Measurements from ENCODE around the gene ACE2. TPM values are rescaled to one million over a fixed set of nuclear protein-coding genes. Genes with fewer than 3 reads are reported as not detected.

Gene ACE2
- polyA plus RNA-seq, 3 donors = 52.6 to 65.1 (median 58.8) TPM

DNA sequence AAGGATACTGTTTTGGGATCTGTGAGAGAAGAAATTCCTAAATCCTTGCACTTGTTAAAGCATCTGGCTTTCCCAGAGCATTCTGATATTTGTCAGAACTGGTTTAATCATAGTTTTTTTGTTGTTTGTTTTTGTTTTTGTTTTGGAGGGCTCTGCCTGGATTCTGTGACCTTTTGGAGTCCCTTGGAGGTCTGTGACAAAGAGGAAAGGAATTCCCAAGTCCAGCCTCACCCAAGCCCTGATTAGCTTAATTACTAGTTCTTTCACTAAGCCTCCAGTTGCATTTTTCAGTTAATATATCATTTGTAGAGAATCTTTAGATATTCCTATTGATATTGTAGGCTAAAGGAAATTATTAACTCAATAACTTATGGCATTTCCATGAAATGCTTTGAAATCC is 711 bp downstream of the ACE2 start:
- DNase-seq (ENCODE audit: extremely low read depth in 1 of 11, low read depth in 9 of 11, low spot score in 4 of 11) = no peak

DNA sequence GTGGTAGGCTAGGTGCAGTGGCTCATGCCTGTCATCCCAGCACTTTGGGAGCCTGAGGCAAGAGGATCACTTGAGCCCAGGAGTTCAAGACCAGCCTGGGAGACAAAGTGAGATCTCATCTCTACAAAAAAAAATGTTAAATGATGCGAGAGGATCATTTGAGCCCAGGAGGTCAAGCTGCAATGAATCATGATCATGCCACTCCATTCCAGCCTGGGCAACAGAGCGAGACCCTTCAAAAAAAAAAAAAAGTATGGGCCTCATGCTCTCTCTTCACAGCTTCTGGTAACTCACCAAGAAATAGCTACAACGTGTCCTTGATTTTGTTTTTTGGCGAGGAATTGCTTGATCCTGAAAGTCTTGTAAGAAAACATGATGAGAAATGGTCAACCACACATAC is 1.3 kb downstream of the ACE2 start:
- no peak for DNase-seq (ENCODE audit: extremely low read depth in 1 of 11, low read depth in 9 of 11, low spot score in 4 of 11)

DNA sequence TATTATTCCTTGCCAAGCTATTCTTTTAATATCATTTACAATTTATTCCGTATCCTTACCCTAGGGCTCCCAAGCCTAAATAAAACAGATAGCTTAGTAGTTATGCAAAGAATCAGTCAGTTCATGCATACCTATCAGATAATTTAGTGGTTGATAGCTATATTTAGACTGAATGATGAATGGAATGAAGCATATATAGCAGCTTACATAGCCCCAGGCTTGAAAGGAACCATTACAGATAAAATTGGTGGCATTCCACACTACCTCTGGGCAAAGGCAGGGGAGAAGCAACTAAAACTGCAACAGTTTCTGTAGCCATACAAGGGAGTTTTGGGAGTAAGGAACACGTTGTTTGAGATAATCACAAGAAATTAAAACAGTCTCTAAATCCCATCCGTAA is 2.7 kb downstream of the ACE2 start:
- no peak for DNase-seq (ENCODE audit: extremely low read depth in 1 of 11, low read depth in 9 of 11, low spot score in 4 of 11)

DNA sequence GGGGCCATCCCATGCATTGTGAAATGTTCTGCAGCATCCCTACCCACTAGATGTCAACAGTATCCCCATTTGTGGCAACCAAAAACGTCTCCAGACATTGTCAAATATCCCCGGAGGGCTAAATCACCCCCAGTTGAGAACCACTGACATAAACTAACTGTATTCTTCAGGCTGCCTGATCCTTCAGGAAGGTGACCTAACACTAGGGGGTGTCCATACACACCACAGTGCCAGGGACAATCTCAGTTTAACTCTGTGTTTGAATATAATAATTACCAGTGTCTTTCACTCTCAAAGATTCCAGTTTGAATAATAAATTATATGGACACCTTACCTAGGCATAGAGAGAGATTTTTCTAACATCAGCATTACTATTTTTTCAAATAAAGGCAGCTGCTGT is 6.4 kb downstream of the ACE2 start:
- no peak for DNase-seq (ENCODE audit: extremely low read depth in 1 of 11, low read depth in 9 of 11, low spot score in 4 of 11)

DNA sequence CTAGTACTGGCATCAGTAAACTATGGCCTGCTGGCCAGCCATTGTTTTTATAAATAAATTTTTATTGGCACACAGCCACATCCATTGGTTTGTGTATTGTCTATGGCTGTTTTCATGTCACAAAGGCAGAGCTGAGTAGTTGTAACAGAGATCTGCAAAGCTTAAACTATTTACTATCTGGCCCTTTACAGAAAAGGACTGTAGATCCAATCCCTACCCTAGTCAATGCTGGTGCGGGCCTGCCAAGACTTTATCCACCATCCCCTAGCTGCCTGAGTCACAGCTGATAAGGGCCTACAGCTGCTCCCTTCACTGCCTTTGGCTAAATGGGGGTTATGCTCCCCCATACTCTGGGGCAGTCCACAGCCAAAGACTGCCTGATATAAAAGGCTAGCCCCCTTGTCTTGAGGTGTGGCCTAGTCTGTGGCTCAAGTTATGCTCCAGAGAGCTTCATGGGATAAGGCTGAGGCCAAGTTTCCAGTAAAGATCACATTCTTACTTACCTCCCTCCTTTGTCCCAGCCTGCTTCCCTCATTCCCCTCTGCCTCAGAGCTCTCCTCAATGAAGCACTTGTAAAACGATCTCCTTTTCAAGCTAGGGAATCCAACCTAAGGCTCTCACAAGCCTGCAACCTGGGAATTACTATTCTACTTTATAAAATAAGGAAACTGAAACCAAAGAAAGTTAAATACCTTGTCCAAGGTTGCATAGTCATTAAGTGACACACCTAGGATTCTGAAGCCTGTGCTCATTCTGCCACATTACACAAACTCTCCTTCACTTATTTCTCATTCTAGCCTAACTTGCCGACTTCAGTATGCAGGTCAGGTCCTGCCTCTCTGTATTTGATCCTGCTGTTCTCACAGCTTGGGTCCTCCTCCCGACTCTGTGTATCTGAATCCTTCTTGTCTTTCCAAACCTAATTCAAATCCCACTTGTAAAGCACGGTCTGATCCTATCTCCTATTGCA is 20.7 kb downstream of the ACE2 start:
- no peak for DNase-seq (ENCODE audit: extremely low read depth in 1 of 11, low read depth in 9 of 11, low spot score in 4 of 11)

DNA sequence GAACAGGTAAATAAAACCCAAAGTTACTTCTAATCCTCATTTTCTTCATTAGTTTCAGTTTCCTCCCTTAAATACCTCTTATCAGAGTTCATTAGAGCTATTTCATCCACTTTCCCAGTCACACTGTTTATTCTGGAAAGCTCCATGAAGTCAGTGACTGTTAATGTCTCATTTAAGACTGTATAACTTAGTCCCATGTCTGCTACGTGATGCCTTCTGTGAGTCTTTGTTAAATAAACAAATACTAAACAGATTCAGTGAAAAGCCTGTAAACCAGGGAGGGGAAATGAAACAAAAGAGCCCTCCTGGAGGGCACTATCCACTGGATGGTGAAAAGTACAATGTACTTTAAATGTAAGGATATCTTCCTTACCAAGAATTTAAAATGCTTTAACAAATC is 24.7 kb downstream of the ACE2 start:
- no peak for DNase-seq (ENCODE audit: extremely low read depth in 1 of 11, low read depth in 9 of 11, low spot score in 4 of 11)

DNA sequence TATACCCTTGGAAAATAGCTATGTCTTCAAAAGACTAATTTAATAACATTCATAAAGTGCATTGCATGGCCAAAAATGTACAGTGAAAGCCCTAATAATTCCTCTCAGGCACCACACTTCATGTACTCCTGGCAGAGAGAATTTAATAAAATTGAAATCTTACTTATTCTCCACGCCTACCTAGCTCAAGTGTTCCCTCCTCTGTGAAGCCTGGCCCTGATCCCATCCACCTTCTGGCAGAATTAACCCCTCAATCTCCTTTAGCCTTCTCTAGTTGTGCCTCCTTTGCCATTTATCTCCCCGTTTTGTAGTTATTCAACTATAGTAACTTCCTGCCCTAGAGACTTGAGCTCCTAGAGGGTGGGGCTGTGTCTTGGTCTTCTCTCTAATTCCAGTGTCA is 26.7 kb downstream of the ACE2 start:
- DNase-seq (ENCODE audit: extremely low read depth in 1 of 11, low read depth in 9 of 11, low spot score in 4 of 11) = no peak

DNA sequence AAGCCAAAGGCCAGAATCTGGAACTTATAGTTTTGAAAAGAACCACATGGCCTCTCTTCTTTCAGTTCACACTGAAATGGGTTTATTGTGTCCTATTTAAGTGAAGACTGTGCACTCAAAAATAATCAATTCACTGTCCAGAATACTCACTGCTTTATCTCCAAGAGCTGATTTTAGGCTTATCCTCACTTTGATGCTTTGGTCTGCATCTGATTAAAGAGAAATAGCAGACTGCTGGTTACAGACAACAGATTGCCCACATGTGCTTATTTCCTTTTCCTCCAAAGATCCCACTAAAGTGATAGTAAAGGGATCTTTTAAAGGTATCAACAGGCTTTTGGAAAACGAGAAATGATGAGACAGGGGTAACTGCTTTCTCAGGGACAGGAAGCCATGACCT is 30.6 kb downstream of the ACE2 start:
- DNase-seq (ENCODE audit: extremely low read depth in 1 of 11, low read depth in 9 of 11, low spot score in 4 of 11) = no peak

DNA sequence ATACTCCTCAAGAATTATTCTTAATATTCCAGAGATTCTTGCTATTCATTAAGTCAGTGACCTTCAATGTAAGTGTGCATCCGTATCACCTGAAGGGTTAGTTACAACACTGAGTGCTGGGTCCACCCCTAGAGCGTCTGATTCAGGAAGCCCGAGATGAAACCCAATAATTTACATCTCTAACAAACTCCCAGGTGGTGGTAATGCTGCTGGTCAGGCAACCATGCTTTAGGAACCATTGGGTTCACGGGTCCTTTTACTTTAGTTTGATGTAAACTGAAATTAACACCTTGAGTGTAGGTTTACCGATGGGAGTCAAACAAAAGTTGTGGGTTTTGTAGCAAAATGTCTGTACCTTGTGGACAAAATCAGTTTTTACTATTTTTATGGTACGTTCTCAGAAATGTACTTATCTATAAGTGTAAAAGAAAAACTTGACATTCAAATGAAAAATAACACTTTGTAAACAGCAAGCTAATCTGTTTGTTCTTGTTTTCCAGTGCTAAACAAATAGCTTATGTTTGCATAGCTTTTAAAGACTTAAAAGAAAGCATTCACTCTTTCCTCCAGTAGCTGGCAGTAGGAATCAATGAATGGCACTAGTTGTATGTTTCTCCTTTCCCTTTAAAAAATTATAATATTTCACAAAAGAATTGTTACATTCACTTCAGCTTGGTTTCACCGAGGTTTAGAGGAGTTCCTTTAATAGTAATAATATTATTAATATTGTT is 32.7 kb downstream of the ACE2 start:
- DNase-seq (ENCODE audit: extremely low read depth in 1 of 11, low read depth in 9 of 11, low spot score in 4 of 11) = no peak

DNA sequence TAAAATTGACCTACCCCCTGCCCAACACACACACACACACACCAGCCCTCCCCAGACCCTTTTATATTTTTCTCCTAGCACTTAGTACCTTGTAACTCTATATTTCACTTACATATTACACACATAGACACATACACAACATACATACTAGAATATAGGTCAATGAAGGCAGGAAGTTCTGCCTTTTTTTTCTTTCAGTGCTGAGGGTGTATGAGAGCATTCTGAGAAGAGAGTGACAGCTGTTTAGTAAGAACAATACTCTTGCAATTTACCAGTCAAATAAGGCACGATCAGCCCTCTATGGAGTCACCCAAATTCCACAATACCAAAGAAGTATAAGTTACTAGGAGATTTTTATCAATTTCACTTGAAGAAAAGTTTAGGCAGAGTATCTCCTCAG is 33.5 kb downstream of the ACE2 start:
- DNase-seq (ENCODE audit: extremely low read depth in 1 of 11, low read depth in 9 of 11, low spot score in 4 of 11) = no peak

DNA sequence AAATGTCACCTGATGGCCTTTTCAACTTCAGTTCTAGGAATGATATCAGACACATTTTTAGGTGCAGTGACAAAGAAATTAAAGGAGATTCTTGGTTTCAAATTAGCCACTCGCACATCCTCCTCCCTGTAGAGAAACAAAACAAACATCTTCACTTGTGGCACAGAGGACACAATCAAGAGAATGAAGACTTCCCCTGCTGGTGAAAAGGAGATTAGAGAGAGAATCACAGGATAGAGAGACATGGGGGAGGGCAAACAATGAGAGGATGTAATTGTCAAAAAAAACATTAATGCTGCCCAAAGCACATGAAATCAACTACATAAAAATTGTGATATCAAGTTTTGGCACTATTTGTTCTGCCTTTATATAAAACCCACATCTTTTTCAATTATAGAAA is 34.5 kb downstream of the ACE2 start:
- DNase-seq (ENCODE audit: extremely low read depth in 1 of 11, low read depth in 9 of 11, low spot score in 4 of 11) = no peak

DNA sequence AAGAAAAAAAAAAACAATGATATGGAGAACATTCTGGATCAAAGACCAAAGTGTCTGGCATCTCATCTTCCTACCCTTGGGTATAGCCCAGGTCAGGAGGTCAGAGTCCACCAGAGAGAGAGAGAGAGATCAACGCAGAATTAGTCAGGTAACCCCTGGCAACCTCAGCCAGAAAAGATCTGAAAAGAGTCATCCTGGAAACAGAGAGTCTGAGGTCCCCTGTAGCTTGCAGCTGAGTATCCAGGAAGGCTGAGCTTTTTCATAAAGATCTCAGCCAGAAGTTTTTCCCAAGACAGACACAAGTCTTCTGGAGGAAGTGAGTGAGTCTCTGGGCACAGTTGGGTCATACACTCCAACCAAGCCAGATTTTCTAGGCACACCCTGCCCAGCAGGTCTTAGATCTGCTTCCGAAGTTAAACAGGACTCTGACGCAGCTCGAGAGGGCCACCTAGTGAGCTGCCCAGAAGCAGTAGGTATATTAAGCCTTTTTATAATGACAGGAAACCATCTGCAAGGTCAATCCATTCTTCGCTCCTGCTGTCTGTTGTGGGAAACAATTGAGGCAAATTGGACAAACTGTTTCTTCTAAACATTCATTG is 35.7 kb downstream of the ACE2 start:
- peak in 3 of 11 donors; percentile 7 to 18 (median 12) for DNase-seq (ENCODE audit: extremely low read depth in 1 of 11, low read depth in 9 of 11, low spot score in 4 of 11)

DNA sequence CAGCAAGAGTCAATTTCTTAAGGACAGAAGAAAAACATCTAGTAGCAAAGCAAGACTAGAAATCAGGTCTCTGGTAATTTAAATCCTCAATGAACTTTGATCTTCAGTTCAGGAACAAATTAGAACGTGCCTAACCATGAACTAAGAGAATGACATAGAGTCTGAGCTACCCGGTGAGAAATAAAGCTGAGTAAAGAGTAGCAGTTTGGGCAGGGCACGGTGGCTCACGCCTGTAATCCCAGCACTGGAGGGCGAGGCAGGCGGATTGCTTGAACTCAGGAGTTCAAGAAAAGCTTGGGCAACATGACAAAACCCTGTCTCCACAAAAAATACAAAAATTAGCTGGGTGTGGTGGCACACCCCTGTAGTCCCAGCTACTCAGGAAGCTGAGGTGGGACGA is 37.7 kb downstream of the ACE2 start:
- no peak for DNase-seq (ENCODE audit: extremely low read depth in 1 of 11, low read depth in 9 of 11, low spot score in 4 of 11)

DNA sequence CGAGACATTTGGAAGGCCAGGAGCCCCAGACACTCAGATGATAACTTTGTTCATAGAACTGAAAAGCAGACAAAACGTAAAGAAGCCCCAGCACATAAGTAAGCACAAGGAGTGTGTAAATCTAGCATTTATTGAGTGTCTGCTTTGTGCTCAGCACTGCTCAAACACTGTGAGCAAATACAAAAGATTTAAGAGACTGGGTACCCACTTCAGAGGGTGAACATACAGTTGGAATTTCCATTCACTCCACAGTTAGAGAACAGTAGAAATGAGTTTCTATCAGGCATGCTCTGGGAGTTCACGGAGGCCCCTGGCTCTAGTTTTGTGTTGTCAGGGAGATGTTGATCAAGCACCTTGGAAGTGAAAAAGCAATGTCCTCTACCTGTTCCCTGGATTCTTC is 39.8 kb downstream of the ACE2 start:
- DNase-seq (ENCODE audit: extremely low read depth in 1 of 11, low read depth in 9 of 11, low spot score in 4 of 11) = no peak

DNA sequence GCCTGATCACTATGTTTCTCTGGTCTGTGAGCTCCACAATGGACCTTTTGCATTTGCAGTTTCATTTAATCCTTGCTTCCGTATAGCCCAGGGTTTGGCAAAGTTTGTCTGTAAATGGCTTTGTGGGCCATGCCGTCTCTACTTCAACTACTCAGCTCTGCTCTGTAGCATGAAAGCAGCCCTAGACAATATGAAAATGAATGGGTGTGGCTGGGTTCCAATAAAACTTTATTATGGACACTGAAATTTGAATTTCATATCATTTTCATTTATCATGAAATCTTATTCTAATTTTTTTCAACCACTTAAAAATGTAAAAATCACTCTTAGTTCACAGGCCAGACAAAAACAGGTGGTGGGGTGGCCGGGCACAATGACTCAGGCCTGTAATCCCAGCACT is 41.5 kb downstream of the ACE2 start:
- DNase-seq (ENCODE audit: extremely low read depth in 1 of 11, low read depth in 9 of 11, low spot score in 4 of 11) = no peak

DNA sequence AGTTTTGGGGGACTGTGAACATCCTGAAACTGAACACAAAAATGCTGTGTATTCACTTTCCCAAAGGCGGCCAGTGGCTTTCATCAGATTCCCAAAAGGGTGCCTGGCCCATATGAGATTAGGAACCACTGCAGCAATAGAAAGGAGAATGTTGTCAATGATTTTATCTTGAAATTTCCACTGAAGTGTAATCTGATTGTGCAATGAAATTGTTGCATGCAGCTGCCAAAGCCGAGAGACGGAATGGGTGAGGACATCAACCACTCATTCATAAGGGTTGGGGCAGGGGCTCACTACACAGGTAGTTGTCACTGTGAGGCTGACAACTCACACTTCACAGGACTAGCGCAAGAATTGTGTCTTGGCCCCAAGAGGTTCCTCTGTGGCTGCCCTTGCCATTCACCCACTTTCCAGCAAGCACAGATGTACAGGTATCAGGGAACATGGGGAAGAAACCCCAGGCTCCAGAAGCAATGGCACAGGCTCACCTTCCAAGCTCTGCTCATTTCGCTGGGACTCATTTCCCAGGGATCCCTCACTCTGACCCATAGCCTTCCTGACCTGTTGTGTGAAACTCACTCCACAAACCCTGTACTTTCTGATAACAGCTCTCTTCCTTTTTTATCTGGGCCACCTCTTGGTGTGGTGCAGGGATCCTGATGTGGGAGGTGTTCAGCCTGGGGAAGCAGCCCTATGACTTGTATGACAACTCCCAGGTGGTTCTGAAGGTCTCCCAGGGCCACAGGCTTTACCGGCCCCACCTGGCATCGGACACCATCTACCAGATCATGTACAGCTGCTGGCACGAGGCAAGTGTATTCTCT is 51.4 kb downstream of the ACE2 start:
- no peak for DNase-seq (ENCODE audit: extremely low read depth in 1 of 11, low read depth in 9 of 11, low spot score in 4 of 11)

DNA sequence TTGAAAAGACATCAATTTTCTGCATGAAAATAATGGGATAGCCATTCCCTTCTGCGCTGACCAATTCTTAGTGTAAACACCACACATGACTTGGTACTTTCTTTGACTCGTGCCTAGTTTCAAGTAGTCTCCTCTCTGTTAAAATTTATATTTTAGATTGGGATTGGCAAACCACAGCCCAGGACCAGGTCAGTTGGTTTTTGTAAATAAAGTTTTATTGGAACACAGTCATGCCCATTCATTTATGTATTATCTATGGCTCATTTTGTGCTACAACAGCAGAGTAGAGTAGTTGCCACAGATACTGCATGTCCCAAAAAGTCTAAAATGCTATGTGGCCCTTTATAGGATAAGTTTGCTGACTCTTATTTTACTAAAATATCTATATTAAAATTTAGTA is 53.4 kb downstream of the ACE2 start:
- DNase-seq (ENCODE audit: extremely low read depth in 1 of 11, low read depth in 9 of 11, low spot score in 4 of 11) = no peak

DNA sequence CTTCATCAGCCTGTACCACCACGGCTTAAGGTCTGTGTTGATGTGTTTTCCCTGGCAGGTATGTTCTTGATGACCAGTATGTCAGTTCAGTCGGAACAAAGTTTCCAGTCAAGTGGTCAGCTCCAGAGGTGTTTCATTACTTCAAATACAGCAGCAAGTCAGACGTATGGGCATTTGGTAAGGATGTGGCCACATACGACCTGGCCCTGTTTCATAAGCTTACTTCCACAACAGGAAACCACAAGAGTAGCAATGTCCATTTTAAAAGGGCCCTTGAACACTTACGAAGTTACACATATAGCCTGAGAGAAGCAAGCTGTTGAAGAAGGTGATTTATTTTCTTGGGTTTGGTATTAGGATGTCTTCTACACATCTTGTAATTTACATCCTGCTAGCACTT is 54.0 kb downstream of the ACE2 start:
- no peak for DNase-seq (ENCODE audit: extremely low read depth in 1 of 11, low read depth in 9 of 11, low spot score in 4 of 11)

DNA sequence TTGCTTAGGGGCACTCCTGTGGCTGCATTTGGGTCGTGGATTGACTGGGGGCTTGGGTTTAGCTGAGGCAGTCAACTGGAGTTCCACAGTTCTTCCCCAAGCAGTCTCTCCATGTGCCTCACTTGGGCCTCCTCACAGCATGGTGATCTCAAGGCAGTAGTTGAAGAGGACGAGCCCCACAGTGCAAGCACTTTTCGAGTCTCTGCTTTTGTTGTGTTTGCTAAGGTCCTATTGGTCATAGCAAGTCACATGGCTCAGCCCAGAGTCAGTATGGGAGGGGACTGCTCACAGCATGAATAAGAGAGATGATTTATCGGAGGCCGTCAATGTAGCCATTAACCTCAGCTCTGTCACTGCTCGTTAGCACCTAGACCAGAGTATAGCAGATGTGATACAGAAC is 70.4 kb downstream of the ACE2 start:
- DNase-seq (ENCODE audit: extremely low read depth in 1 of 11, low read depth in 9 of 11, low spot score in 4 of 11) = no peak

Data from renal cortex interstitium (tissue), 11 donors.